Keratinocyte (primary cell): Measurements from ENCODE around the gene RRP1.

ENCODE experiments used
- EZH2 ChIP-seq: IDR thresholded peaks from one replicate; pipeline ENCODE4 v1.6.1; 2012; ENCODE audit warnings: inconsistent platforms, mild to moderate bottlenecking, low read length, moderate library complexity
- TF ChIP-seq, protein P1 (sequence below), 3 experiments: IDR thresholded peaks in 1 of 3; conservative IDR thresholded peaks in 1 of 3; optimal IDR thresholded peaks in 1 of 3; 2 replicates in 2 of 3; 3 replicates in 1 of 3; pipeline versions ENCODE3 to v1.5.1; 2011; ENCODE audit warnings: low read length in 3 of 3, mild to moderate bottlenecking in 3 of 3, moderate library complexity in 2 of 3, control low read depth in 1 of 3, inconsistent platforms in 1 of 3; ENCODE audit not compliant: insufficient read depth in 2 of 3; ENCODE audit errors: extremely low read depth in 1 of 3

DNA sequence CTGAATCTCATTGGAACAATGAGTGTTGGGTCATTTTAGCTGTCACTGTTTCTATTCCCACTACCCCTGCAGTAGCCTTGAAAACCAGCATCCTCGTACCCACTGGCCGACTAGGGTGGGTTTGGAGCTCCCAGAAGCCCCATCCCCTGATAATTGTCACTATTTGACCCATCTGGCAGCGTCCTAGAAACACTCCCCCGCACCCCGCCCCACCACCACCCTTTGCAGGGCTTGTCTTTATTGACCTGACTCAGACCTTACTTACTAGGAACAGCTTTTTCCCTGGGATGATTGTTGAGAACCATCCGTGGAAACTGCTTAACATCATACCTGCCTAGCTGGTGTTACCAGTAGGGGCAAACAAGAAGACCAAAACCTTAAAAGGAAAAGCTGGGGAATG is 47.2 kb downstream of the RRP1 start:
- TF ChIP-seq, protein P1, sequence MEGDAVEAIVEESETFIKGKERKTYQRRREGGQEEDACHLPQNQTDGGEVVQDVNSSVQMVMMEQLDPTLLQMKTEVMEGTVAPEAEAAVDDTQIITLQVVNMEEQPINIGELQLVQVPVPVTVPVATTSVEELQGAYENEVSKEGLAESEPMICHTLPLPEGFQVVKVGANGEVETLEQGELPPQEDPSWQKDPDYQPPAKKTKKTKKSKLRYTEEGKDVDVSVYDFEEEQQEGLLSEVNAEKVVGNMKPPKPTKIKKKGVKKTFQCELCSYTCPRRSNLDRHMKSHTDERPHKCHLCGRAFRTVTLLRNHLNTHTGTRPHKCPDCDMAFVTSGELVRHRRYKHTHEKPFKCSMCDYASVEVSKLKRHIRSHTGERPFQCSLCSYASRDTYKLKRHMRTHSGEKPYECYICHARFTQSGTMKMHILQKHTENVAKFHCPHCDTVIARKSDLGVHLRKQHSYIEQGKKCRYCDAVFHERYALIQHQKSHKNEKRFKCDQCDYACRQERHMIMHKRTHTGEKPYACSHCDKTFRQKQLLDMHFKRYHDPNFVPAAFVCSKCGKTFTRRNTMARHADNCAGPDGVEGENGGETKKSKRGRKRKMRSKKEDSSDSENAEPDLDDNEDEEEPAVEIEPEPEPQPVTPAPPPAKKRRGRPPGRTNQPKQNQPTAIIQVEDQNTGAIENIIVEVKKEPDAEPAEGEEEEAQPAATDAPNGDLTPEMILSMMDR (optimal IDR thresholded peaks at IDR 0.05 in 1 of 3, IDR thresholded peaks at IDR 0.05 in 1 of 3, conservative IDR thresholded peaks at IDR 0.05 in 1 of 3; ENCODE audit: extremely low read depth in 1 of 3, insufficient read depth in 2 of 3, low read length in 3 of 3): no peak
- TF ChIP-seq EZH2: no peak
